ENCODE results near the gene SWI5.

GRCh38 chr9:128244091-128244836, 31.8 kb upstream of the SWI5 start:
- TF ChIP-seq POLR2A (IDR thresholded peaks at IDR 0.05; ENCODE audit: low read depth, low read length) (no peak), POLR2AphosphoS5 (IDR thresholded peaks at IDR 0.05; ENCODE audit: low read depth, low read length) (no peak)
